HEK293 (cell line): ENCODE measurements around the gene SNRNP27.

Experiments used
- CTCF ChIA-PET: fragments of 350-600 bp; formaldehyde crosslinking; extraction: SDS; loops from one replicate; lab custom pipeline; 2021; ENCODE audit warnings: antibody characterized with exemption; lab: Yijun Ruan, JAX
- POLR2A ChIA-PET: fragments of 300-600 bp; formaldehyde crosslinking; extraction: SDS; loops from one replicate; lab custom pipeline; 2020; ENCODE audit warnings: antibody characterized with exemption, inconsistent platforms; lab: Yijun Ruan, JAX
- H3K27ac ChIP-seq: fragments of 200-500 bp; sonication (Bioruptor generic); 2 replicates; pipeline ENCODE4 v1.5.1; 2014; ENCODE audit warnings: low read depth, low read length, control low read depth, inconsistent platforms; ENCODE audit errors: extremely low read depth
- H3K36me3 ChIP-seq, 2 experiments: fragments of 200-500 bp in 1 of 2; sonication (Bioruptor generic) in 1 of 2; 1 replicate in 1 of 2; 2 replicates in 1 of 2; pipeline ENCODE4 v1.5.1; 2014 to 2017; ENCODE audit warnings: inconsistent platforms in 2 of 2, low read length in 2 of 2; ENCODE audit not compliant: control insufficient read depth in 2 of 2, insufficient read depth in 1 of 2
- H3K4me1 ChIP-seq: fragments of 200-500 bp; sonication (Bioruptor generic); 2 replicates; pipeline ENCODE4 v1.5.1; 2014; ENCODE audit warnings: mild to moderate bottlenecking, low read length, inconsistent platforms; ENCODE audit not compliant: control insufficient read depth, insufficient read depth
- H3K4me3 ChIP-seq: 2 replicates; pipeline ENCODE4 v1.5.1; 2011; ENCODE audit warnings: low read depth, mild to moderate bottlenecking, control low read depth, low read length, moderate library complexity
- H3K9me3 ChIP-seq: fragments of 200-500 bp; sonication (Bioruptor generic); 2 replicates; pipeline ENCODE4 v1.5.1; 2014; ENCODE audit warnings: low read depth, low read length, inconsistent platforms; ENCODE audit not compliant: control insufficient read depth, insufficient read depth
- BCL6B ChIP-seq: fragments of 450-650 bp; formaldehyde crosslinking; IDR thresholded peaks from 2 replicates; pipeline ENCODE4 v1.5.1; 2017; ENCODE audit warnings: missing biosample characterization, missing genetic modification characterization
- EGR2 ChIP-seq: fragments of 450-650 bp; formaldehyde crosslinking; IDR thresholded peaks from 2 replicates; pipeline ENCODE4 v1.5.1; 2016; ENCODE audit warnings: low read depth, missing biosample characterization, missing genetic modification characterization
- GFI1B ChIP-seq: fragments of 450-650 bp; formaldehyde crosslinking; IDR thresholded peaks from 2 replicates; pipeline ENCODE4 v1.5.1; 2016; ENCODE audit warnings: missing biosample characterization, missing genetic modification characterization
- GLIS1 ChIP-seq: fragments of 450-650 bp; formaldehyde crosslinking; IDR thresholded peaks from 2 replicates; pipeline ENCODE4 v1.5.1; 2016; ENCODE audit warnings: missing biosample characterization, missing genetic modification characterization
- GLIS2 ChIP-seq: fragments of 450-650 bp; formaldehyde crosslinking; IDR thresholded peaks from 2 replicates; pipeline ENCODE4 v1.5.1; 2016; ENCODE audit warnings: missing biosample characterization, missing genetic modification characterization
- HOXC10 ChIP-seq: sonication (generic); formaldehyde crosslinking; IDR thresholded peaks from 2 replicates; pipeline ENCODE4 v1.8.1; 2023; ENCODE audit warnings: mild to moderate bottlenecking, missing genetic modification reagents
- KLF9 ChIP-seq: fragments of 450-650 bp; formaldehyde crosslinking; IDR thresholded peaks from 2 replicates; pipeline ENCODE4 v1.5.1; 2016; ENCODE audit warnings: missing biosample characterization, missing genetic modification characterization, low read depth
- SP3 ChIP-seq: fragments of 450-650 bp; formaldehyde crosslinking; IDR thresholded peaks from 2 replicates; pipeline ENCODE4 v1.5.1; 2016; ENCODE audit warnings: missing biosample characterization, missing genetic modification characterization
- YY1 ChIP-seq: fragments of 450-650 bp; formaldehyde crosslinking; IDR thresholded peaks from 2 replicates; pipeline ENCODE4 v1.5.1; 2018; ENCODE audit warnings: missing biosample characterization, missing genetic modification characterization
- ZBTB17 ChIP-seq: fragments of 450-650 bp; formaldehyde crosslinking; IDR thresholded peaks from 2 replicates; pipeline ENCODE4 v1.5.1; 2016; ENCODE audit warnings: missing biosample characterization, missing genetic modification characterization
- ZBTB26 ChIP-seq: fragments of 450-650 bp; formaldehyde crosslinking; optimal IDR thresholded peaks from 2 replicates; pipeline ENCODE3; 2016; ENCODE audit warnings: missing biosample characterization, mild to moderate bottlenecking, missing genetic modification characterization
- ZBTB6 ChIP-seq: fragments of 450-650 bp; formaldehyde crosslinking; IDR thresholded peaks from 2 replicates; pipeline ENCODE4 v1.5.1; 2017; ENCODE audit warnings: missing biosample characterization, missing genetic modification characterization
- ZFHX2 ChIP-seq: fragments of 450-650 bp; formaldehyde crosslinking; conservative IDR thresholded peaks from 2 replicates; pipeline ENCODE4 v1.5.1; 2016; ENCODE audit warnings: missing biosample characterization, missing genetic modification characterization
- ZFP37 ChIP-seq: fragments of 450-650 bp; formaldehyde crosslinking; IDR thresholded peaks from 2 replicates; pipeline ENCODE4 v1.5.1; 2016; ENCODE audit warnings: missing biosample characterization, missing genetic modification characterization
- ZIC2 ChIP-seq: fragments of 450-650 bp; formaldehyde crosslinking; IDR thresholded peaks from 2 replicates; pipeline ENCODE4 v1.5.1; 2016; ENCODE audit warnings: missing biosample characterization, missing genetic modification characterization
- ZNF10 ChIP-seq: fragments of 450-650 bp; formaldehyde crosslinking; IDR thresholded peaks from 2 replicates; pipeline ENCODE4 v1.5.1; 2017; ENCODE audit warnings: missing biosample characterization, missing genetic modification characterization
- ZNF132 ChIP-seq: fragments of 450-650 bp; formaldehyde crosslinking; IDR thresholded peaks from 2 replicates; pipeline ENCODE4 v1.5.1; 2017; ENCODE audit warnings: missing biosample characterization, missing genetic modification characterization, borderline replicate concordance
- ZNF133 ChIP-seq: fragments of 450-650 bp; formaldehyde crosslinking; IDR thresholded peaks from 2 replicates; pipeline ENCODE4 v1.5.1; 2016; ENCODE audit warnings: missing biosample characterization, missing genetic modification characterization
- ZNF366 ChIP-seq: fragments of 450-650 bp; formaldehyde crosslinking; conservative IDR thresholded peaks from 2 replicates; pipeline ENCODE4 v1.5.1; 2016; ENCODE audit warnings: missing biosample characterization, missing genetic modification characterization
- ZNF423 ChIP-seq: fragments of 450-650 bp; formaldehyde crosslinking; IDR thresholded peaks from 2 replicates; pipeline ENCODE4 v1.5.1; 2016; ENCODE audit warnings: missing biosample characterization, missing genetic modification characterization
- ZNF501 ChIP-seq: fragments of 450-650 bp; formaldehyde crosslinking; IDR thresholded peaks from 2 replicates; pipeline ENCODE4 v1.5.1; 2016; ENCODE audit warnings: missing biosample characterization, missing genetic modification characterization
- ZNF600 ChIP-seq: fragments of 450-650 bp; formaldehyde crosslinking; IDR thresholded peaks from 2 replicates; pipeline ENCODE4 v1.5.1; 2016; ENCODE audit warnings: missing biosample characterization, missing genetic modification characterization
- ZNF624 ChIP-seq: fragments of 450-650 bp; formaldehyde crosslinking; IDR thresholded peaks from 2 replicates; pipeline ENCODE4 v1.5.1; 2017; ENCODE audit warnings: missing biosample characterization, missing genetic modification characterization
- ZNF692 ChIP-seq: fragments of 450-650 bp; formaldehyde crosslinking; IDR thresholded peaks from 2 replicates; pipeline ENCODE4 v1.5.1; 2016; ENCODE audit warnings: missing biosample characterization, missing genetic modification characterization
- ZNF777 ChIP-seq: fragments of 450-650 bp; formaldehyde crosslinking; IDR thresholded peaks from 2 replicates; pipeline ENCODE4 v1.5.1; 2017; ENCODE audit warnings: missing biosample characterization, missing genetic modification characterization, borderline replicate concordance
- ZNF785 ChIP-seq: fragments of 450-650 bp; formaldehyde crosslinking; IDR thresholded peaks from 2 replicates; pipeline ENCODE4 v1.5.1; 2016; ENCODE audit warnings: missing biosample characterization, missing genetic modification characterization
- ZNF843 ChIP-seq: fragments of 450-650 bp; formaldehyde crosslinking; IDR thresholded peaks from 2 replicates; pipeline ENCODE4 v1.5.1; 2016; ENCODE audit warnings: missing biosample characterization, missing genetic modification characterization
- ZSCAN4 ChIP-seq: fragments of 450-650 bp; formaldehyde crosslinking; IDR thresholded peaks from 2 replicates; pipeline ENCODE4 v1.5.1; 2017; ENCODE audit warnings: missing biosample characterization, missing genetic modification characterization

Gene SNRNP27

GRCh38 chr2:69914164-69914949 lies 20.6 kb downstream of the SNRNP27 start (continued):
- TF ChIP-seq ZSCAN4 (tag by site-specific recombination) (0 out of 2 replicates have a peak, but pooled peaks have one; percentile 43), GFI1B (tag by site-specific recombination) (no peak), ZNF843 (no peak), ZNF366 (tag by site-specific recombination) (0 out of 2 replicates have a peak, but pooled peaks have one; percentile 11), ZNF132 (tag by site-specific recombination) (no peak), ZBTB6 (tag by site-specific recombination) (0 out of 2 replicates have a peak, but pooled peaks have one; percentile 36)

GRCh38 chr2:69914950-69915945 lies 21.5 kb downstream of the SNRNP27 start, which contains the start of gene MXD1:
Gene MXD1, plus strand, starts transcription at chr2:69915109. Its CDS starts 222 bp downstream, at chr2:69915331.
- Histone ChIP-seq H3K27ac (peak within 1 kb of the TSS; percentile 91), H3K9me3 (no peaks in the 10 kb centered on the region), H3K4me1 (no peaks in the 10 kb centered on the region), H3K4me3 (peak within 1 kb of the TSS; percentile 98), H3K36me3 (peaks cover 6 to 20% of the 10 kb centered on the region in 2 experiments)
- ChIA-PET POLR2A (interaction anchor here (0.5 to 4.3 kb wide), 53 partner anchors 8 to 478 kb away, joined by 3 to 56 read pairs (median 5); partner anchors contain the start of genes ANXA4, C2orf42, FAM136A and NFU1), CTCF (interaction anchor here (0.6 to 6.0 kb wide), 18 partner anchors 8 to 728 kb away, joined by 3 to 74 read pairs (median 4); partner anchors contain the start of genes FAM136A and SNRNP27)
- TF ChIP-seq KLF9: peak; percentile 22; the same call in 1 of the 2 replicates
- TF ChIP-seq ZNF600: peak; percentile 78
- no peak for TF ChIP-seq ZNF777 (tag by site-specific recombination)
- TF ChIP-seq ZFP37 (tag by site-specific recombination): no peak
- TF ChIP-seq SP3 (tag by site-specific recombination): peak; percentile 9; the same call in 1 of the 2 replicates
- TF ChIP-seq ZNF785 (tag by site-specific recombination): no peak
- no peak for TF ChIP-seq ZBTB17 (tag by site-specific recombination)
- TF ChIP-seq EGR2 (tag by site-specific recombination): peak; percentile 43; the same call in 1 of the 2 replicates
- no peak for TF ChIP-seq ZNF133 (tag by site-specific recombination)
- 0 out of 2 replicates have a peak, but pooled peaks have one; percentile 29 for TF ChIP-seq ZNF10
- 0 out of 2 replicates have a peak, but pooled peaks have one; percentile 20 for TF ChIP-seq ZNF692 (tag by site-specific recombination)
- TF ChIP-seq GLIS2 (tag by site-specific recombination): peak; percentile 86
- peak; percentile 77 for TF ChIP-seq ZIC2 (tag by site-specific recombination)
- TF ChIP-seq BCL6B: no peak
- TF ChIP-seq ZNF132 (tag by site-specific recombination): no peak
- TF ChIP-seq ZNF624 (tag by site-specific recombination): no peak
- peak; percentile 51; the same call in 1 of the 2 replicates for TF ChIP-seq YY1 (tag by site-specific recombination)
- no peak for TF ChIP-seq ZNF423 (tag by site-specific recombination)
- TF ChIP-seq HOXC10 (CRISPR knock-in tag): no peak
- TF ChIP-seq ZBTB26 (tag by site-specific recombination): peak; percentile 36
- TF ChIP-seq ZFHX2: 0 out of 2 replicates have a peak, but pooled peaks have one; percentile 53
- peak; percentile 43; the same call in 1 of the 2 replicates for TF ChIP-seq GLIS1 (tag by site-specific recombination)
- TF ChIP-seq ZNF501 (tag by site-specific recombination): no peak
